Urinary bladder (tissue), 4 donors: Measurements from ENCODE around the gene AHSP. TPM values are rescaled to one million over a fixed set of nuclear protein-coding genes. Genes with fewer than 3 reads are reported as not detected.
"Not testable (repeated sequence)": the region's sequence is repeated elsewhere in the genome, so short reads cannot be mapped to it uniquely, and the experiment has no call there.

Experiments used
- DNase-seq: peaks from one replicate; pipeline ENCODE4 v3.0.0-alpha.2; 2015; ENCODE audit errors: extremely low spot score
- H3K27ac ChIP-seq: one replicate; pipeline ENCODE4 v1.5.1; 2013; ENCODE audit warnings: low read depth, mild to moderate bottlenecking, moderate library complexity
- H3K36me3 ChIP-seq: one replicate; pipeline ENCODE4 v1.6.1; 2013; ENCODE audit warnings: mild to moderate bottlenecking, moderate library complexity; ENCODE audit not compliant: insufficient read depth
- H3K4me1 ChIP-seq: one replicate; pipeline ENCODE4 v1.6.1; 2013; ENCODE audit warnings: mild to moderate bottlenecking, moderate library complexity; ENCODE audit not compliant: insufficient read depth
- H3K4me3 ChIP-seq: one replicate; pipeline ENCODE4 v1.5.1; 2013; ENCODE audit warnings: low read depth, low read length
- WGBS: extraction: QIAGEN DNeasy Blood & Tissue Kit; methylation state at CpG from one replicate; pipeline ENCODE4 v1.1.7; 2013; 5-methylcytosine and 5-hydroxymethylcytosine counted together
- polyA plus RNA-seq: library from polyadenylated mRNA; stranded (reverse); fragments of 200-250 nt; gene quantifications from one replicate; pipeline ENCODE4 v1.2.3, GENCODE V29; 2013
- total RNA-seq: library from RNA; depleted of rRNA; stranded (reverse); fragments of >200 nt; gene quantifications from one replicate; pipeline ENCODE4 v1.2.3, GENCODE V29; 2014
- donor health status: healthy with polysubstance abuse.
- donor health status: healthy.

AHSP gene
- total and polyA plus RNA-seq, 2 donors: 9.2 TPM; not detected in 1

DNA sequence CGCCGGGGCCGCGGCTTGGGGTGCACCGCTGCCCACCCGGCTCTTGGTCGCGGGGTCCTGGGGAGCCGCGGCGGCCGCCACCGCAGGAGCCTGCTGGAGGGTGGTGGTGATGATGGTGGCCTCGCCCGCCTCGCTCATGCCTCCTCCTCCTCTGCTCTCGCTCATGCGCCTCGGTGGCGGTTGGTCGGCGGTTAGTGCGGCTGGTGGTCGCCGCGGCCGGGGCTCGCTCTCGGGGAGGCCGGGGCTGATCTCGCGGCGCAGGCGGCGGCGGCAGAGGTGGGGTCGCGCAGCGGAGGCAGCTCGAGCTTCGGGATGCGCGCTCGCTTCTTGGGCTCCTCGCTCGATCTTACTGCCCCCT is 41.6 kb downstream of the AHSP start:
- no peak overlapping the region for H3K27ac ChIP-seq
- WGBS: under 1% methylated on average over 46 of the region's 46 CpGs
- peaks cover 1% of the 10 kb centered on the region for H3K4me1 ChIP-seq
- no peak for DNase-seq
- H3K36me3 ChIP-seq: no peaks in the 10 kb centered on the region
- H3K4me3 ChIP-seq: no peak overlapping the region

DNA sequence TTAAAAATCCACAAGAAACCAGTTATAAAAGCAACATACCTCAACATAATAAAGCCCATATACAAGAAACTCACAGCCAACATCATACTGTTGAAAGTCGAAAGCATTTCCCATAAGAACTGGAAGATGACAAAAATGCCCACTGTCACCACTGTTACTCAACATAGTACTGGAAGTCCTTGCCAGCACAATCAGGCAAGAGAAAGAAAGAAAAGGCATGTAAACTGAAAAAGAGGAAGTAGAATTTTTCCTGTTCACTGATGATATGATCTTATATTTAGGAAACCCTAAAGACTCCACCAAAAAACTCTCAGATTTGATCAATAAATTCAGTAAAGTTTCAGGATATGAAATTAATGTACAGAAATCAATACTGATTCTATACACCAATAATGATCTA is 45.1 kb downstream of the AHSP start:
- no peak overlapping the region for H3K27ac ChIP-seq
- DNase-seq: no peak
- H3K36me3 ChIP-seq: no peaks in the 10 kb centered on the region
- no peak overlapping the region for H3K4me3 ChIP-seq
- 67% methylated on average over 1 of the region's 1 CpG for WGBS
- peaks cover 1% of the 10 kb centered on the region for H3K4me1 ChIP-seq

DNA sequence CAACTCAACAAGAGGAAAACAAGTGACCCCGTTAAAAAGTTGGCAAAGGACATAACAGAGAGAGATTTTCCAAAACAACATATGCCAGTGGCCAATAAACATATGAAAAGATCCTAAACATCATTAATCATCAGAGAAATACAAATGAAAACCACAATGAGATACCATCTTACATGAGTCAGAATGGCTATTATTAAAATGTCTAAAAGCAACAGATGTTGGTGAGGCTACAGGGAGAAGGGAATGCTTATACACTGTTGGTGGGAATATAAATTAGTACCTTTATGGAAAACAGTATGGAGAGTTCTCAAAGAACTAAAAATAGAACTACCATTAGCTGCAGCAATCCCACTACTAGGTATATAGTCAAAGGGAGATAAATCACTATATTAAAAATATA is 46.5 kb downstream of the AHSP start:
- not testable (repeated sequence) for H3K4me1 ChIP-seq, H3K36me3 ChIP-seq, H3K4me3 ChIP-seq, H3K27ac ChIP-seq, DNase-seq
- WGBS: 28% methylated on average over 1 of the region's 1 CpG

DNA sequence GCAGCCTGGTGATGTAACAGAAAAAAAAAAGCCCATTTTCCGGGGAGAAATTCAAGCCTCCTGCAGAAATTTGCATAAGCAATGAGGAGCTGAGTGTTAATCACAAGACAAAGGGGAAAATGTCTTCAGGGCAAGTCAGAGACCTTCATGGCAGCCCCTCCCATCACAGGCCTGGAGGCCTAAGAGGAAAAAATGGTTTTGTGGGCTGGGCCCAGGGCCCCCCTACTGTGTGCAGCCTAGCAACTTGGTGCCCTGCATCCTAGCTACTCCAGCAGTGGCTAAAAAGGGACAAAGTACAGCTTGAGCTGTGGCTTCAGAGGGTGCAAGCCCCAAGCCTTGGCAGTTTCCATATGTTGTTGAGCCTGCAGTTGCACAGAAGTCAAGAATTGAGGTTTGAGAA is 49.7 kb downstream of the AHSP start:
- 70% methylated on average over 1 of the region's 1 CpG for WGBS
- Histone ChIP-seq H3K36me3 (no peaks in the 10 kb centered on the region), H3K4me1 (no peaks in the 10 kb centered on the region), H3K4me3 (no peak overlapping the region), H3K27ac (no peak overlapping the region)
- DNase-seq: no peak

Other genes with a start within 250 kb of the AHSP start
- gene ITGAX, start 172.7 kb upstream of the AHSP start, total RNA-seq: 2.2 TPM
- gene ITGAX, start 172.7 kb upstream of the AHSP start, polyA plus RNA-seq: 3.3 TPM
- 0.21 TPM for gene ITGAD, start 134.6 kb upstream of the AHSP start, total RNA-seq
- 0.05 TPM for gene ITGAD, start 134.6 kb upstream of the AHSP start, polyA plus RNA-seq
- gene COX6A2, start 99.5 kb upstream of the AHSP start, total RNA-seq: not detected
- gene COX6A2, start 99.5 kb upstream of the AHSP start, polyA plus RNA-seq: not detected
- 0.79 TPM for gene ZNF843, start 85.1 kb upstream of the AHSP start, total RNA-seq
- gene ZNF843, start 85.1 kb upstream of the AHSP start, polyA plus RNA-seq: 0.76 TPM
- 5.4 TPM for gene ARMC5, start 68.4 kb upstream of the AHSP start, total RNA-seq
- 13.1 TPM for gene ARMC5, start 68.4 kb upstream of the AHSP start, polyA plus RNA-seq
- 76.2 TPM for gene TGFB1I1, start 55.7 kb upstream of the AHSP start, total RNA-seq
- 341 TPM for gene TGFB1I1, start 55.7 kb upstream of the AHSP start, polyA plus RNA-seq
- 0.42 TPM for gene SLC5A2, start 44.8 kb upstream of the AHSP start, total RNA-seq
- gene SLC5A2, start 44.8 kb upstream of the AHSP start, polyA plus RNA-seq: 2.8 TPM
- 59.4 TPM for gene RUSF1, start 19.5 kb upstream of the AHSP start, total RNA-seq
- gene RUSF1, start 19.5 kb upstream of the AHSP start, polyA plus RNA-seq: 59.4 TPM